Stimulated activated CD4-positive, alpha-beta T cell treated with anti-CD3 and anti-CD28 coated beads, Interleukin-2, amount 100 ng/mL, for 24 hours (primary cell): ENCODE measurements around the gene LRRTM4.
"Not testable (repeated sequence)": the region's sequence is repeated elsewhere in the genome, so short reads cannot be mapped to it uniquely, and the experiment has no call there.

Experiments used
- DNase-seq, 2 donors: peaks; one replicate each; pipeline ENCODE4 v3.0.0-alpha.2; 2020

Gene LRRTM4

GRCh38 chr2:77045456-77045855 is 476.7 kb downstream of the LRRTM4 start:
- DNase-seq: not testable (repeated sequence)

DNA sequence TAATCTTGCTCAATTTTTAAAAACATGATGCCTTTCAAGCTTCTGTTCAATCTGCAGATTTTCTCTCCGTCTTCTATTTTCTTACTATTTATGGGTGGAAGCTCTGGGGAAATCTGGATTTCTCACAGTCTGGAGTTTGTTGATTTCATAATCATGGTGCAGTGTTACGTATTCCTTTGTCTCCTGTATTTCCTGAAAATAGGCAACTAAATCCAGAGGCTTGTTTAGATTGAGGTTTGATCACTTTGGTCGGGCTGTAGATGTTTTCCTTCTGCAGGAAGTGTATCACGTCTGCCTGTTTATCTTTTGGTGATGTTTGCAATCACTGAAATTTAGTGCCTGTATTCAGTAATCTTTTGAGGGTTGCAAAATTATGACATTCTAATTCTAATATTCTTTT is 487.7 kb downstream of the LRRTM4 start:
- no peak for DNase-seq

DNA sequence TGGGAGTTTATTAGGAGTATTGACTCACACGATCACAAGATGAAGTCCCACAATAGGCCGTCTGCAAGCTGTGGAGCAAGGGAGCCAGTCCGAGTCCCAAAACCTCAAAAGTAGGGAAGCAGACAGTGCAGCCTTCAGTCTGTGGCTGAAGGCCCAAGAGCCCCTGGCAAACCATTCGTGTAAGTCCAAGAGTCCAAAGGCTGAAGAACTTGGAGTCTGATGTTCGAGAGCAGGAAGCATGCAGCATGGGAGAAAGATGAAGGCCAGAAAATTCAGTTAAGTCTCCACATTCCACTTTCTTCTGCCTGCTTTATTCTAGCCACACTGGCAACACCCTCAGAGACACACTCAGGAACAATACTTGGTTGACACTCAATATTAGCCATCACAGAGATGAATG is 492.9 kb downstream of the LRRTM4 start:
- not testable (repeated sequence) for DNase-seq

DNA sequence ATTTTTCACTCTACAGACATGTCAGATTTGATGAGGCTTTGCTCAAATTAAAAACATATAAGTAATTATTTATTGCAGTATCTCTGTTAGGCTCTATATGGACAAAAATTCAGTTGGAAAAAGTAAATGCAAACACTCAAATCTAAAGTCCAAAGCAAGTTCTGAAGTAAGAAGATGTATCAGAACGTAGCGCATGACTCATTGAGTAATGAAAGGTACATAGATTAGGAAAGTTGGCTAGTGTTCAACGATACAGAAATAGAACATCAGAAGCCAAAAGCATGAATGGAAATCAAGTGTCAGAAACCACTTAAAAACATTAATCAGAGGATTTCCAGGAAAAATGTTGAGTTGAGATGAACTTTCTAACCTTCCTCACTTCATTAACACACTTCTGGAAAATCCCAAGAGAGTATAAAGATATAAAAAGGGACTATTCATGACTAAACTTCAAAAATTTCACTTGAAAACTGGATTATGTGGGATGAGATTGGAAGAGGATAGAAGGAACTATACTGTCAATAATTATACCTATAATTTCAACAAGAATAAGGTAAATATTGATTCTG is 494.1 kb downstream of the LRRTM4 start:
- no peak for DNase-seq

DNA sequence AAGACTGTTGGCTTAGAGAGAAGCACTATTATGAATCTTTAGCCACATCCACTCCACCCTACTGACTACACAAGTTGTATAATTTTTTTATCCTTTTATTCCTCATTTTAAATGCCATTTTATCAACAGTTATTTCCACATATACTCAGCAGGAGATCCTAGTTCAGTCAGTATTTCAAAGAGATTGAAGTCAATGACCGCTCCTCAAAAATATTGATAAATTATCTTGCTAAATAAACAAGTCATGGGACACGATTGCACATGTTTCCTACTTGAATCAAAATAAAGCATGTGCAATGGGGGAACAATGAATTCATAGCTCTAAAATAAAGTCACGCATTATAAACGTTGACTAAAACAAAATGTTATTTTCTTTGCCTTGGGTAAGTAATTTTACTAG is 496.5 kb downstream of the LRRTM4 start:
- DNase-seq: no peak

DNA sequence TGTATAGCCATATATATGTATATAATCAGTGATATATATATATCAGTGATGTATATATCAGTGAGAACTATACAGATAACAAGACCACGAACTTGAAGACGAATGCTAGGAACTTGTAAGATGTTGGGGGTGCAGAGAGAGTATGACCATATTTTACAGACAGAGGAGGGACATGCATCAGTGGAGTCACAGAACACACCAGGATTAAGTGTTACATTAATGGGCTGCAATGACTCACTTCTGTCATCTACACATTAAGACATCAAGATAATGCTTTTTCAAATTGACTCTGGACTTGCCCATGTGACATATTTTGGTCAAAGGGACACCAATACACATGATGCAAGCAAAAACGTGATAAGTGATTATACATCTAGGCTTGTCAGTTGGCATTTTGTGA is 501.0 kb downstream of the LRRTM4 start:
- no peak for DNase-seq

DNA sequence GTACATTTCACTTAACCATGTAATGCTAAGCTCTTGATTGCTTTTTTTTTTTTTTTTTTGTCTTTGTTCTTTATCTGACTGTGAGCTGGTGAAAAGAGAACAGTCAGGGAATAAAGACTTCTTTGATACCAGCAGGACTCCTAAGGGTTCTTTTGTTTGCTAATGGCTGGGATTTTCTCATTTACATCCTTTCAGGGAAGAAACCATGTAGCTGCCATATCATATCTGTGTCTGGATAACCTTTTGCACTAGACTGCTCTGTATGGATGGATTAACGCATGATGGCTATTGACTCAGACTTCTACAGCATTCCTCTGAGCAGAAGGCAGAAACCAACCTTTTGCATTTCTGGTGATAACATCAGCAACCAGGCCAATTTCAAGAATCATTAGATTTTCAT is 504.0 kb downstream of the LRRTM4 start:
- DNase-seq: no peak

DNA sequence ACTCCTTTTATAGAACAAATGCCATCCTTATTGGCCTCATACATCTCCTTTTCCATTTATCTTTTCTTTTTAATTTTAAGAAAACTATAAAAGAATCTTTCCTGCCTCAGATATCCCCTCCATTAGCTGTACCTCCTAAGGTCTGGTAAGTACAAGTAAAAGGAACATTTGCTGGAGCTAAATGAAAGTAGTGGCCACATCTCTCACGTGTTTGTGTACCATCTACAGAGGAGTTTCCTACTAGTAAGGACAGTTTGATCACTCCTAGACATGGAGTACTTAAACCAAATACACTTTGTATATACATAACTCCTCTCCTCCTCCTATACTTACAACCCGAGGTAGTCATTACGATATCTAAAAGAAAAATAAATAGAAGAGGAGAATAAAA is 504.8 kb downstream of the LRRTM4 start:
- DNase-seq: no peak

- no peak for DNase-seq
These were observed 505.5 kb downstream of the LRRTM4 start for GRCh38 chr2:77016443-77017354.

DNA sequence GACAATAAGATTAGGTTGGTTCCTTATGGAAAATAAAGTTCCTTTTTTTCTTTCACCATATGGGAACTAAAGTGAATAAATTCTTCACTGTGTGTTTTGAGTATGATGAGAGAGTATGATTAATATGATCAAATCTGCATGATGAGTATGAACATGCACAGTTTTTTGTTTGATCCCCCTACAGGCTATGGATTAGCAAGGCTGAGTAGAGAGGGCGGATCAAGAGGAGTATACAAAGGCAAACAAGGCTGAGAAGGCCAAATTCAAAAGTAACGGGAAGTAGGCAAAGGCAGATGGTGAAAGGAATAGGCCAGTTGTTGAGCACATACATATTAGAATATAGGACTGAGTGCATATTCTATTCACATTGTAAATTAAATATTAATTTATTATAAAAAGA is 508.2 kb downstream of the LRRTM4 start:
- no peak for DNase-seq

- DNase-seq: no peak
These were observed 508.7 kb downstream of the LRRTM4 start for GRCh38 chr2:77013457-77013856.

GRCh38 chr2:77009307-77009706 is 512.9 kb downstream of the LRRTM4 start:
- no peak for DNase-seq

DNA sequence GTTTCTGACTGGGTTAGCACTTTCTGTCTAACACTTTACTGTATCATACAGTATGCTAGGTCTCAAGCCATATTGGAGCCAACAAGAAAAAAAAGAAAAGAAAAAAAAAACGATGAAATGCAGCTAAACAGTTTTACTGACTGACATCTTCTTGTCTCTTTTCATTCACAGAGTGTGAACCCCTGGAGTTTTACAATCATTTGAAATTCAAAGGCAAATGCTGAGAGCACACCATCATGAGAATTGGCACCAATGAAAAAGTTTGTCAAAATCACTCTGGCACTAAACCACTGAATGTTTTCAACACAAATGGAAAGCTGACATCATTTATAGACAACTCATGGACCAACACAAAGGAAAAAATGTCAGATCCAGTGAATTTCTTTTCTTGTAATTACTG is 513.3 kb downstream of the LRRTM4 start:
- DNase-seq: no peak

- no peak for DNase-seq
These were observed 514.5 kb downstream of the LRRTM4 start for GRCh38 chr2:77007686-77008085.

DNA sequence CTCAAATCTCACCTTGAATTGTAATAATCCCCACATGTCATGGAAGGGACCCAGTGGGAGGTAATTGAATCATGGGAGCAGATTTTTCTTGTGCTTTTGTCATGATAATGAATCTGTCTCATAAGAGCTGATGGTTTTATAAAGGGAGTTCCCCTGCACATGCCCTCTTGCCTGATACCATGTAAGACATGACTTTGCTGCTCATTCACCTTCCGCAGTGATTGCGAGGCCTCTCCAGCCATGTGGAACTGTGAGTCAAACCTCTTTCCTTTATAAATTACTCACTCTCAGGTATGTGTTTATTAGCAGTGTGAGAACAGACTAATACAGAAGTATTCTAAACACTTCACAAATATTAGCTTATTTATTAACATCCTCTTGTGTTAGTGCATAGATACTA is 516.7 kb downstream of the LRRTM4 start:
- no peak for DNase-seq

- DNase-seq: no peak
These were observed 520.3 kb downstream of the LRRTM4 start for GRCh38 chr2:77001895-77002294.

DNA sequence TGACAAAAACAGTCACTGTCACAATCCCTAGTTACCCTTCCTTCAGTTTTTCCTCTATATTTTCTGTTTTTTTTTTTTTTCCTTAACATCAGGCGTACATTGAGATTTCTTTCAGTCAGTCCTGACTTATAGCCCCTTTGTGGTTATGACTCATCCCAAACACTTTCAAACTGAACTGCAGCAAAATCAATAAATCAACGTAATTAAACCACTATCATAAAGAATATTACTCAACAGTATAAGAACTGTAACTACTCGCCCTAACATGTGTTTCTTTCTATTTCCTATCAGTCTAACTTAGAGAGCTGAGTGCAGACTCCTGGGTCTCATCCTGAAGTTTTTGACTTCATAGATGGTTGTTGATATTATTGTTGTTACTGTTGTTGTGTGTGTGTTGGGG is 523.5 kb downstream of the LRRTM4 start:
- DNase-seq: no peak

DNA sequence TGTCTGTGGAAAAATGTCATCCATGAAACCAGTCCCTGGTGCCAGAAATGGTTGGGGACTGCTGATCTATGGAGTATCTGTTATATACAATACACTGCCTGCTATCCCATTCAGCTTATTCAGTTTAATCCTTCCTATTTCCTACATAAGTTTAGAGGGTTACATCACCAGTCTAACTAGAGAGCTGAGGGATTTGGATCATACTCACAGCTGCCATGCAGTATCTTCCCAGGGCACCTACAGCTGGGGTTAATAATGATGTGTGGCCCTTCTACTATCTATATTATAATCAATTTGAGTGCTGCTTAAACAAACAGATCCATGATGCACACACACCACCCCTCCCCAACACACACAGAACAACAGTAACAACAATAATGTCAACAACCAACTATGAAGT is 524.0 kb downstream of the LRRTM4 start:
- DNase-seq: no peak

DNA sequence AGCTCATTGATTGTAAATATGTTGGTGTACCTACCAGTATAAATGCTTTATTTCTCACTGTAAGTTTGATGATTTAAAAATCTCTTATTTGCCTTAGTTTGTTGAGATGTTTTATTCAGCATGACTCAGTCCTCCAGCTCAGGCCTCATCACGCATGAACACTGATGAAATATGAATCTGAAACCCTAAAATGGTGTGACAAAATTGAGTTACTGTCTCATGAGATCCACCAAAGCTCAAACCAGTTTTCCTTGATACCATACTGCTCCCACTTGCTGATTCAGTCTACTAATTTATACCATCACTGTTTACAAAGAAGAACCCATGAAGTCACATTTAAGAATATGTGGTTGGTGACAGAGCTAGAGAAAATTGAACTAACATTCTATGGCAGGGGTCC is 524.9 kb downstream of the LRRTM4 start:
- DNase-seq: no peak

DNA sequence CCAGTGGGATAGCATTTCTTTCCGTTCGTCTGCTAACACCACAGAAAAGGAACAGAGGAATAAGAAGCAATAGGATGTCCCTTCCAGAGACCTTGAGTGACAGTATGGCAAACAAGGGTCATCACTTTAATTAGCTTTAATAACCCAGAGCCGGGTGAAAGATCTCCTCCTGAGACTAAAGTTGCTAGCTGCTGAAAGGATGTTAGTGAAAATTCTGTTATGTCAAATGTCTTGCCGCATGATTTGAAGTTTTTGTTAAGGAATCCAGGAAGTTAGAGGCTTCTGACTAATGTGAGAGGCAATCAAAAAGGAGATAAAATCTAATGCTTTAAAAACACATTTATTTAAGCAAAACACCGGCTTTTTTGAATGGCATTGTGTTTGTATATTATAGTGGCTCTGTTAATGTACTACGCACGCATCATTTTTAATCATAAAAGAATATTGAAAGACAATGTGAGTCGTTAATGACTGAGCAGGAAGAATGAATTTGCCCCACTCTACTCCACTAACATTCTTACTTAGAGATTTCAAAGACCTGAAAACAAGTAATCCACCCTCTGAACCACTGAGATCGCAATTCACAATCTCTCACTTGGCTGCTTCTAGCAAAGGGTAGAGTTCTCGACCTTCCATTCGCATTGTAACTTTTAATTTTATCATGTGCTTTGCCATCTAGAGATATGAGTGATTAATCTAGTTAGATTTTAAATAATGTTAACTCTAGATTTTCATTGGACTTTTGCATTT is 536.6 kb downstream of the LRRTM4 start:
- no peak for DNase-seq

GRCh38 chr2:76984359-76984758 is 537.8 kb downstream of the LRRTM4 start:
- DNase-seq: no peak

DNA sequence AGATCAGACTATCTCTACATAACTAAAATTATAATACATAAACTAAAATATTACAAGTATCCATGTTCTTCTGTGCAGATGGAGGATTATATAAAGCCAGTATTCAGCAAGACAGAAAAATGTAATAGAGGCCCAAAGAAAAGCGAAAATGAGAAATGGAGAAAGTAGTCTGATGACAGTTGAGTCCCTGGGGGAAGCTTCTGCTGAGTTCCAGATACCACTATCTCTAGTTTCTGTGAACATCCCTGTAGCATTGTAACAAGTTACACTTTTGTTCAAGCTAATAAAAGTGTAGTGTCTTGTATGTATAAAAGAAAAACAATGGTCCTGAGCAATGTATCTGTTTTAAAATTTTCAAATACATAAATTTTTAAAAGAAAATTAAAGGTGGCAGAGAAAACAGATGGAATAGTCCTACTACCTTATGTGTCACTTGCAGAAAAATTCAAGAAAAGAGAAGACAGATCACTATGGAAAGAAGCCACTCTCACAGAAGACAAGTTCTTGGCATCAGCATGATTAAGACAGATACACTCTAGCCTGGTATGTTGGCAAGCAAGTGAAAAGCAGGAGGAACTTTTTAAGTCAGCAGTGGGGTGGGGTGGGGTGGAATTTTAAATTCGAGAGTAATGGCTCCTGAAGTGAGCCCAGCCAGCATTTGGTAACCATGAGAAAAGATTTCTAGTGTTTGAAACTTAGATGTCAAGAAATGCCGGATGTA is 541.9 kb downstream of the LRRTM4 start:
- no peak for DNase-seq
